Measurements from ENCODE around the gene CDH26. TPM values are rescaled to one million over a fixed set of nuclear protein-coding genes. Genes with fewer than 3 reads are reported as not detected.

Gene CDH26
- total RNA-seq, 1 donor from 2014 or later: not detected

GRCh38 chr20:59942245-59942644 is 16.0 kb upstream of the CDH26 start:
- no peaks in the 10 kb centered on the region for H3K27me3 ChIP-seq
- H3K4me1 ChIP-seq: peaks cover 14 to 33% of the 10 kb centered on the region in 2 donors
- no peak for DNase-seq (ENCODE audit: low spot score in 2 of 2)
- no peaks in the 10 kb centered on the region for H3K9me3 ChIP-seq
- TF ChIP-seq, protein P1, sequence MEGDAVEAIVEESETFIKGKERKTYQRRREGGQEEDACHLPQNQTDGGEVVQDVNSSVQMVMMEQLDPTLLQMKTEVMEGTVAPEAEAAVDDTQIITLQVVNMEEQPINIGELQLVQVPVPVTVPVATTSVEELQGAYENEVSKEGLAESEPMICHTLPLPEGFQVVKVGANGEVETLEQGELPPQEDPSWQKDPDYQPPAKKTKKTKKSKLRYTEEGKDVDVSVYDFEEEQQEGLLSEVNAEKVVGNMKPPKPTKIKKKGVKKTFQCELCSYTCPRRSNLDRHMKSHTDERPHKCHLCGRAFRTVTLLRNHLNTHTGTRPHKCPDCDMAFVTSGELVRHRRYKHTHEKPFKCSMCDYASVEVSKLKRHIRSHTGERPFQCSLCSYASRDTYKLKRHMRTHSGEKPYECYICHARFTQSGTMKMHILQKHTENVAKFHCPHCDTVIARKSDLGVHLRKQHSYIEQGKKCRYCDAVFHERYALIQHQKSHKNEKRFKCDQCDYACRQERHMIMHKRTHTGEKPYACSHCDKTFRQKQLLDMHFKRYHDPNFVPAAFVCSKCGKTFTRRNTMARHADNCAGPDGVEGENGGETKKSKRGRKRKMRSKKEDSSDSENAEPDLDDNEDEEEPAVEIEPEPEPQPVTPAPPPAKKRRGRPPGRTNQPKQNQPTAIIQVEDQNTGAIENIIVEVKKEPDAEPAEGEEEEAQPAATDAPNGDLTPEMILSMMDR (IDR thresholded peaks at IDR 0.05): no peak
- intact Hi-C loops (cut with DNase I): loop anchor here (5.0 kb wide), 1 partner anchor 1635 kb away; the partner anchor contains the start of gene RAB22A
- peaks cover 13 to 32% of the 10 kb centered on the region in 2 donors for H3K36me3 ChIP-seq
- no peak overlapping the region for H3K4me3 ChIP-seq
- H3K27ac ChIP-seq: no peak overlapping the region

DNA sequence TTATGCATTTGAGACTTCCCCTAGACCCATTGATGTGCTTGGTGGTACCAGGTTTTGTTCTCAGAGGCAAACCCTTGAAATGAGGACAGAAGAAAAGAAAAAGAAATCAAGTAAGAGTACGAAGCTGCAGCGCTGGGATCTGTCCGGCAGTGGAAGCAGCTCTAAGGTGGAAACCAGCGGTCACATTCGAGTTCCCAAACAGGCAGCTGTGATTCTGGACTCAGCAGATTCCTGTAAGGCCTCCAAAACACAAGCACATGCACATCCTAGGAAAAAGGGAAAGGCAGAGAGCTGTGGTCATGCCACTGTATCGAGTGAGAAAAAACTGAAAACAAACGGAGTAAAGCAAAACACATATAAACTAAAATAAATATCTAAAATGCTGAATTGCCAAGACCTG is 13.5 kb upstream of the CDH26 start:
- no peak for DNase-seq (ENCODE audit: low spot score in 2 of 2)
- H3K4me3 ChIP-seq: no peak overlapping the region
- no peaks in the 10 kb centered on the region for H3K9me3 ChIP-seq
- H3K4me1 ChIP-seq: peaks cover 0 to 18% of the 10 kb centered on the region in 2 donors
- H3K27ac ChIP-seq: no peak overlapping the region
- no peaks in the 10 kb centered on the region for H3K27me3 ChIP-seq
- intact Hi-C loops (cut with DNase I): loop anchor here (5.0 kb wide), 1 partner anchor 1637 kb away; the partner anchor contains the start of gene RAB22A
- H3K36me3 ChIP-seq: peaks cover 13 to 32% of the 10 kb centered on the region in 2 donors
- TF ChIP-seq, protein P1 (IDR thresholded peaks at IDR 0.05): no peak

GRCh38 chr20:59945175-59945574 is 13.0 kb upstream of the CDH26 start:
- Histone ChIP-seq H3K27me3 (no peaks in the 10 kb centered on the region), H3K4me3 (no peak overlapping the region), H3K4me1 (peaks cover 0 to 18% of the 10 kb centered on the region in 2 donors), H3K27ac (no peak overlapping the region), H3K36me3 (peaks cover 13 to 32% of the 10 kb centered on the region in 2 donors), H3K9me3 (no peaks in the 10 kb centered on the region)
- DNase-seq (ENCODE audit: low spot score in 2 of 2): no peak
- intact Hi-C loops (cut with DNase I): no loop called here
- TF ChIP-seq, protein P1 (IDR thresholded peaks at IDR 0.05): no peak

DNA sequence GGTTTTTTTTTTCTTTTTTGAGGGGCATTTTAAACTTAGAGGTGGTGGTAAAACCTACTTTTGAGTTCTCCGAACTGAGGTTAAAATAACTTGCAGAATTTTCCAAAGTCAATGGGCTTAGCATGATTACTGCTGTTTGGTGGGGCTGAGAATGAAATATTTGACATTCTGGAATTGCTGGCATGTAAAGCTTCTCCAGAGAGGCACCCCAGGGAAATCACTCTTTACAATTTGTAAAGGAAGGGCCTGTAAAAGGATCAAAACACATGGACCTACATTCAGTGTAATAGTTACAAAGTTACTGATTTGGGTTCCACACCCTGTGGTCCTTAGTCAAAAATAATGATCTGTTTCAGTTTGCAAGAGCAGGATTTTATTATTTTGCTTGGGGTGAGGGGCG is 12.5 kb upstream of the CDH26 start:
- no peak for DNase-seq (ENCODE audit: low spot score in 2 of 2)
- Histone ChIP-seq H3K4me3 (no peak overlapping the region), H3K9me3 (no peaks in the 10 kb centered on the region), H3K4me1 (peaks cover 0 to 18% of the 10 kb centered on the region in 2 donors), H3K27ac (no peak overlapping the region), H3K36me3 (peaks cover 13 to 32% of the 10 kb centered on the region in 2 donors), H3K27me3 (no peaks in the 10 kb centered on the region)
- intact Hi-C loops (cut with DNase I): no loop called here
- TF ChIP-seq, protein P1 (IDR thresholded peaks at IDR 0.05): no peak

DNA sequence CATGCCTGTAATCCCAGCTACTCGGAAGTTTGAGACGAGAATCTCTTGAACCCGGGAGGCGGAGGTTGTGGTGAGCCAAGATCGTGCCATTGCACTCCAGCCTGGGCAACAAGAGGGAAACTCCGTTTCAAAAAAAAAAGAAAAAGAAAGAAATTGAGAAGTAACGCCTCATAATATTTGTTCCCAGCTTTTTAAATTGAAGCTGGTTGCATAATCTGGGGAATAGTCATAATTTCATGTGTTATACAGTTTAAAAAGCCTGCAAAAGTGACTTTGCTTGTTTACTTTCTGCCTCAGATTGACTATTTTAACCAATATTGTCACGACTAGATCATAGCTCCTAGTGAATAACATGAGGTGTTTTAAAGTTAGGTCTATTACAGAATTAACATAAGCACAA is 10.8 kb upstream of the CDH26 start:
- Histone ChIP-seq H3K27me3 (no peaks in the 10 kb centered on the region), H3K36me3 (peaks cover 13 to 31% of the 10 kb centered on the region in 2 donors), H3K4me1 (peaks cover 0 to 5% of the 10 kb centered on the region in 2 donors), H3K9me3 (no peaks in the 10 kb centered on the region), H3K4me3 (no peak overlapping the region), H3K27ac (no peak overlapping the region)
- intact Hi-C loops (cut with DNase I): no loop called here
- no peak for DNase-seq (ENCODE audit: low spot score in 2 of 2)
- TF ChIP-seq, protein P1 (IDR thresholded peaks at IDR 0.05): no peak

DNA sequence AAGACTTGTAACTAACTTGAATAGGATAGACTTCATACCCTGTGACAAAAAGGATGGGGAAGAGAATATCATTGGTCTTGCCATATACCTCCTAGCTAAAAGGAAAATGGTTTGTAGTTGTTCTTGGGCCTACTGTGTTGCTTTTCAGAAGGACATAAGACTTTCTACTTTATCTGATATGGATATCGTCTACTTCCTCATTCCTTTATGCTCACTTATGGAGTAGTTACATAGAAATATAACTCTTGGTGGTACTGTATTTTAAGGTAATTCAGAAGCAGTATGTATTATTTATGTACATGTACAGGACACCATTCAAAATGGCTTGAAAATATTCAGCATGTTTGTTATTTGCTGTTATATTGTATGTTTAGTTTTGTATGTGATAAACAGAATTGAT is 10.0 kb upstream of the CDH26 start:
- TF ChIP-seq, protein P1 (IDR thresholded peaks at IDR 0.05): no peak

More for the DNA sequence above, 10.0 kb upstream of the CDH26 start:
- Histone ChIP-seq H3K4me3 (no peak overlapping the region), H3K36me3 (peaks cover 10 to 22% of the 10 kb centered on the region in 2 donors), H3K9me3 (no peaks in the 10 kb centered on the region), H3K27me3 (no peaks in the 10 kb centered on the region), H3K27ac (no peak overlapping the region), H3K4me1 (peaks cover 0 to 5% of the 10 kb centered on the region in 2 donors)
- intact Hi-C loops (cut with DNase I): no loop called here
- DNase-seq (ENCODE audit: low spot score in 2 of 2): no peak
